ENCODE results near the gene GAA. TPM values are rescaled to one million over a fixed set of nuclear protein-coding genes. Genes with fewer than 3 reads are reported as not detected.
A peak's percentile ranks its signal among the peaks of the same experiment; 100 is the strongest.

GAA gene
- total RNA-seq, 1 donor from 2014 or later: 47.7 TPM

GRCh38 chr17:80084773-80085172, 16.6 kb upstream of the GAA start:
- H2AFZ ChIP-seq (ENCODE audit: low read depth, low read length): no peak overlapping the region
- FAIRE-seq: no peak
- H3K27me3 ChIP-seq (ENCODE audit: insufficient read depth, low read length): peaks cover 8% of the 10 kb centered on the region
- H3K4me1 Mint-ChIP-seq (ENCODE audit: low read depth, unreplicated experiment): peaks cover 5% of the 10 kb centered on the region
- no peaks in the 10 kb centered on the region for H3K36me3 ChIP-seq (ENCODE audit: insufficient read depth, low read length)
- H3K4me2 ChIP-seq (ENCODE audit: low read length): no peak overlapping the region
- no peaks in the 10 kb centered on the region for H3K9me3 Mint-ChIP-seq (ENCODE audit: unreplicated experiment)
- no peak overlapping the region for H3K27ac ChIP-seq (ENCODE audit: low read depth, low read length)
- peaks cover 4% of the 10 kb centered on the region for H3K36me3 Mint-ChIP-seq (ENCODE audit: low read depth, unreplicated experiment)
- H3K9me3 ChIP-seq (ENCODE audit: insufficient read depth, low read depth, low read length): no peaks in the 10 kb centered on the region
- peaks cover 20% of the 10 kb centered on the region for H3K27me3 Mint-ChIP-seq (ENCODE audit: low read depth, unreplicated experiment)
- no peak overlapping the region for H3K27ac Mint-ChIP-seq (ENCODE audit: unreplicated experiment)
- H3K79me2 ChIP-seq (ENCODE audit: insufficient read depth, low read length): no peaks in the 10 kb centered on the region
- H3K4me3 Mint-ChIP-seq (ENCODE audit: unreplicated experiment): no peak overlapping the region
- no peak for DNase-seq (ENCODE audit: low read depth)
- H3K9ac ChIP-seq (ENCODE audit: low read length): no peak overlapping the region
- H4K20me1 ChIP-seq (ENCODE audit: insufficient read depth, low read length): no peaks in the 10 kb centered on the region
- no peak overlapping the region for H3K4me3 ChIP-seq (ENCODE audit: insufficient read depth, low read depth, low read length)
- H3K4me1 ChIP-seq (ENCODE audit: insufficient read depth, low read length): no peaks in the 10 kb centered on the region
- TF ChIP-seq EZH2 (IDR thresholded peaks at IDR 0.05; ENCODE audit: insufficient read depth, low read length) (no peak), CTCF (IDR thresholded peaks at IDR 0.05; ENCODE audit: insufficient read depth, low read depth, low read length) (no peak)

- no peak for FAIRE-seq
- H4K20me1 ChIP-seq (ENCODE audit: insufficient read depth, low read length): no peaks in the 10 kb centered on the region
- H3K79me2 ChIP-seq (ENCODE audit: insufficient read depth, low read length): no peaks in the 10 kb centered on the region
These were observed 15.3 kb upstream of the GAA start for GRCh38 chr17:80086081-80086480.

More at GRCh38 chr17:80086081-80086480, 15.3 kb upstream of the GAA start:
- Histone ChIP-seq H3K36me3 (ENCODE audit: insufficient read depth, low read length) (no peaks in the 10 kb centered on the region), H3K4me3 (ENCODE audit: insufficient read depth, low read depth, low read length) (no peak overlapping the region), H3K27ac (ENCODE audit: low read depth, low read length) (no peak overlapping the region), H3K27me3 (ENCODE audit: insufficient read depth, low read length) (peaks cover 8% of the 10 kb centered on the region), H2AFZ (ENCODE audit: low read depth, low read length) (no peak overlapping the region), H3K9ac (ENCODE audit: low read length) (no peak overlapping the region), H3K9me3 (ENCODE audit: insufficient read depth, low read depth, low read length) (no peaks in the 10 kb centered on the region), H3K4me2 (ENCODE audit: low read length) (no peak overlapping the region), H3K4me1 (ENCODE audit: insufficient read depth, low read length) (no peaks in the 10 kb centered on the region)
- H3K27me3 Mint-ChIP-seq (ENCODE audit: low read depth, unreplicated experiment): peaks cover 20% of the 10 kb centered on the region
- H3K4me1 Mint-ChIP-seq (ENCODE audit: low read depth, unreplicated experiment): no peaks in the 10 kb centered on the region
- peak overlapping the region; percentile 66 for H3K27ac Mint-ChIP-seq (ENCODE audit: unreplicated experiment)
- TF ChIP-seq CTCF (IDR thresholded peaks at IDR 0.05; ENCODE audit: insufficient read depth, low read depth, low read length) (no peak), EZH2 (IDR thresholded peaks at IDR 0.05; ENCODE audit: insufficient read depth, low read length) (no peak)
- peaks cover 4% of the 10 kb centered on the region for H3K36me3 Mint-ChIP-seq (ENCODE audit: low read depth, unreplicated experiment)
- no peak overlapping the region for H3K4me3 Mint-ChIP-seq (ENCODE audit: unreplicated experiment)
- DNase-seq (ENCODE audit: low read depth): no peak
- no peaks in the 10 kb centered on the region for H3K9me3 Mint-ChIP-seq (ENCODE audit: unreplicated experiment)
